H9 (cell line): ENCODE results near the gene DLG2. TPM values are rescaled to one million over a fixed set of nuclear protein-coding genes. Genes with fewer than 3 reads are reported as not detected.

Source experiments
- DNase-seq: peaks from one replicate; pipeline ENCODE4 v3.0.0-alpha.2; 2017
- H2AFZ ChIP-seq: one replicate; pipeline ENCODE4 v1.6.1; 2013; ENCODE audit warnings: mild to moderate bottlenecking, low read length, control low read depth, moderate library complexity
- H2AK5ac ChIP-seq: 2 replicates; pipeline ENCODE4 v1.6.1; 2013; ENCODE audit warnings: low read length, control low read depth, mixed read lengths; ENCODE audit not compliant: insufficient read length
- H2BK120ac ChIP-seq: one replicate; pipeline ENCODE4 v1.6.1; 2013; ENCODE audit warnings: low read depth, mild to moderate bottlenecking, low read length, control low read depth, inconsistent platforms; ENCODE audit not compliant: poor library complexity, severe bottlenecking
- H2BK12ac ChIP-seq: 2 replicates; pipeline ENCODE4 v1.6.1; 2013; ENCODE audit warnings: low read length, control low read depth, mixed read lengths, low read depth; ENCODE audit not compliant: insufficient read length
- H2BK15ac ChIP-seq: 2 replicates; pipeline ENCODE4 v1.6.1; 2013; ENCODE audit warnings: low read depth, low read length, control low read depth
- H2BK20ac ChIP-seq: one replicate; pipeline ENCODE4 v1.6.1; 2013; ENCODE audit warnings: low read depth, mild to moderate bottlenecking, low read length, control low read depth, inconsistent platforms; ENCODE audit not compliant: poor library complexity, severe bottlenecking
- H2BK5ac ChIP-seq: 2 replicates; pipeline ENCODE4 v1.6.1; 2013; ENCODE audit warnings: low read length, control low read depth, mixed read lengths; ENCODE audit not compliant: insufficient read length
- H3K14ac ChIP-seq: 2 replicates; pipeline ENCODE4 v1.6.1; 2013; ENCODE audit warnings: low read length, control low read depth; ENCODE audit not compliant: insufficient read depth
- H3K18ac ChIP-seq: 2 replicates; pipeline ENCODE4 v1.6.1; 2013; ENCODE audit warnings: low read depth, mild to moderate bottlenecking, mixed read lengths, low read length, control low read depth; ENCODE audit not compliant: insufficient read length
- H3K23ac ChIP-seq: 2 replicates; pipeline ENCODE4 v1.6.1; 2013; ENCODE audit warnings: low read length, control low read depth, mixed read lengths, low read depth; ENCODE audit not compliant: insufficient read length
- H3K23me2 ChIP-seq: 2 replicates; pipeline ENCODE4 v1.6.1; 2013; ENCODE audit warnings: low read depth, mild to moderate bottlenecking, mixed read lengths, low read length, control low read depth; ENCODE audit not compliant: insufficient read length, poor library complexity, severe bottlenecking
- H3K27ac ChIP-seq: 2 replicates; pipeline ENCODE4 v1.5.1; 2013; ENCODE audit warnings: low read length, control low read depth, mixed read lengths, low read depth; ENCODE audit not compliant: insufficient read length
- H3K27me3 ChIP-seq: 2 replicates; pipeline ENCODE4 v1.6.1; 2013; ENCODE audit warnings: low read length, control low read depth, inconsistent platforms; ENCODE audit not compliant: insufficient read depth
- H3K4ac ChIP-seq: 2 replicates; pipeline ENCODE4 v1.6.1; 2013; ENCODE audit warnings: low read depth, mild to moderate bottlenecking, control low read depth, inconsistent platforms, low read length, moderate library complexity
- H3K4me1 ChIP-seq: 2 replicates; pipeline ENCODE4 v1.6.1; 2013; ENCODE audit warnings: low read length, control low read depth, inconsistent platforms; ENCODE audit not compliant: insufficient read depth
- H3K4me2 ChIP-seq: 2 replicates; pipeline ENCODE4 v1.6.1; 2013; ENCODE audit warnings: low read length, control low read depth, mixed read lengths; ENCODE audit not compliant: insufficient read length, insufficient read depth
- H3K56ac ChIP-seq: 2 replicates; pipeline ENCODE4 v1.6.1; 2013; ENCODE audit warnings: low read depth, mild to moderate bottlenecking, mixed read lengths, low read length, control low read depth; ENCODE audit not compliant: insufficient read length
- H3K79me1 ChIP-seq: 2 replicates; pipeline ENCODE4 v1.6.1; 2013; ENCODE audit warnings: low read depth, mild to moderate bottlenecking, moderate library complexity, low read length, control low read depth, inconsistent platforms; ENCODE audit not compliant: insufficient read depth, poor library complexity, severe bottlenecking
- H3K79me2 ChIP-seq: 2 replicates; pipeline ENCODE4 v1.6.1; 2013; ENCODE audit warnings: low read length, control low read depth, inconsistent platforms; ENCODE audit not compliant: insufficient read depth
- H3K9ac ChIP-seq: 2 replicates; pipeline ENCODE4 v1.6.1; 2013; ENCODE audit warnings: low read length, control low read depth, mixed read lengths; ENCODE audit not compliant: insufficient read length; ENCODE audit errors: extremely low read depth
- H3K9me3 ChIP-seq: one replicate; pipeline ENCODE4 v1.6.1; 2013; ENCODE audit warnings: low read depth, low read length, inconsistent platforms; ENCODE audit not compliant: control insufficient read depth
- H3T11ph ChIP-seq: one replicate; pipeline ENCODE4 v1.6.1; 2013; ENCODE audit warnings: mild to moderate bottlenecking, low read length, control low read depth, inconsistent platforms
- H4K20me1 ChIP-seq: one replicate; pipeline ENCODE4 v1.6.1; 2013; ENCODE audit not compliant: control insufficient read depth, insufficient read length, insufficient read depth
- H4K5ac ChIP-seq: 2 replicates; pipeline ENCODE4 v1.6.1; 2013; ENCODE audit warnings: low read depth, mild to moderate bottlenecking, mixed read lengths, low read length, control low read depth; ENCODE audit not compliant: insufficient read length
- H4K8ac ChIP-seq: replicated peaks from 2 replicates; pipeline ENCODE4 v1.6.1; 2013; ENCODE audit warnings: low read length, control low read depth, mixed read lengths, low read depth; ENCODE audit not compliant: insufficient read length
- H4K91ac ChIP-seq: 2 replicates; pipeline ENCODE4 v1.6.1; 2013; ENCODE audit warnings: low read depth, mild to moderate bottlenecking, moderate library complexity, mixed read lengths, low read length, control low read depth; ENCODE audit not compliant: insufficient read length
- H3K27ac Mint-ChIP-seq, 3 experiments: 2 replicates in 2 of 3; 3 replicates in 1 of 3; pipeline ENCODE4 v1.8.0; 2020 to 2021; ENCODE audit warnings: mixed read lengths in 3 of 3, mild to moderate bottlenecking in 1 of 3, moderate library complexity in 1 of 3
- H3K27me3 Mint-ChIP-seq: 2 replicates; pipeline ENCODE4 v1.8.0; 2021; ENCODE audit warnings: low read depth, mild to moderate bottlenecking, moderate library complexity, mixed read lengths
- H3K36me3 Mint-ChIP-seq, 3 experiments: 2 replicates in 2 of 3; 3 replicates in 1 of 3; pipeline ENCODE4 v1.8.0; 2020 to 2021; ENCODE audit warnings: low read depth in 3 of 3, mixed read lengths in 3 of 3; ENCODE audit not compliant: insufficient read depth in 1 of 3
- H3K4me1 Mint-ChIP-seq, 2 experiments: 2 replicates each; pipeline ENCODE4 v1.8.0; 2020; ENCODE audit warnings: mixed read lengths in 2 of 2
- H3K4me3 Mint-ChIP-seq, 2 experiments: 2 replicates in 1 of 2; 3 replicates in 1 of 2; pipeline ENCODE4 v1.8.0; 2020 to 2021; ENCODE audit warnings: mild to moderate bottlenecking in 2 of 2, mixed read lengths in 2 of 2, moderate library complexity in 1 of 2
- H3K9me3 Mint-ChIP-seq, 2 experiments: 2 replicates in 1 of 2; 3 replicates in 1 of 2; pipeline ENCODE4 v1.8.0; 2020; ENCODE audit warnings: mild to moderate bottlenecking in 2 of 2, mixed read lengths in 2 of 2, moderate library complexity in 1 of 2
- total RNA-seq: library from RNA; stranded (reverse); gene quantifications from 2 replicates; pipeline ENCODE4 v1.2.1, GENCODE V29; 2021
- TF ChIP-seq, protein P1 (sequence below): fragments of 200-600 bp; sonication (generic); conservative IDR thresholded peaks from 3 replicates; pipeline ENCODE4 v1.8.0; 2021; ENCODE audit warnings: antibody characterized with exemption, mild to moderate bottlenecking

Gene DLG2
- total RNA-seq, 1 experiment from 2014 or later = 8.0 TPM

DNA sequence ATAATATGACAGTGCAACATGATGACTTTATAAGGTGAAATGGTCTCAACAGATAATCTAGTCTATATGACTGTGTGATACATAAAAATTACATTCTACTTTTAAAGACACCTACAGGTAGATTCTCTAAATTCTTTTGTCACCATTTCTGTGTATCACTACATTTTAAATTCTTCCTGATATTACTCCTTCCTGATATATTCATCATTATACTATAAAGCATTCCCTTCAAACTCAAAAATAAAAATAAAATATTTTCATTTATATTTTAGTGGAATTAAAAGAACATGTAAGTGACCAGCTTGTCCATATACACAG lies 1062.3 kb downstream of the DLG2 start:
- no peak overlapping the region for H3K23ac ChIP-seq
- H3K4ac ChIP-seq = no peak overlapping the region
- H3K9ac ChIP-seq = no peak overlapping the region
- H3K4me2 ChIP-seq = no peak overlapping the region
- H3K27me3 Mint-ChIP-seq = no peaks in the 10 kb centered on the region
- no peaks in the 10 kb centered on the region for H3K4me1 ChIP-seq
- H4K8ac ChIP-seq = no peak overlapping the region
- H3K79me1 ChIP-seq = no peaks in the 10 kb centered on the region
- H3K18ac ChIP-seq = no peak overlapping the region
- no peaks in the 10 kb centered on the region for H3K27me3 ChIP-seq
- H2AFZ ChIP-seq = no peak overlapping the region
- no peak overlapping the region for H3K56ac ChIP-seq
- H3K36me3 Mint-ChIP-seq = no peaks in the 10 kb centered on the region
- H3K9me3 Mint-ChIP-seq = no peaks in the 10 kb centered on the region
- no peak overlapping the region for H2BK20ac ChIP-seq
- H3K23me2 ChIP-seq = no peaks in the 10 kb centered on the region
- no peak for DNase-seq
- H4K20me1 ChIP-seq = no peaks in the 10 kb centered on the region
- H3K4me1 Mint-ChIP-seq = peaks cover 5 to 8% of the 10 kb centered on the region in 2 experiments; a peak in 3 of 4 replicates
- no peaks in the 10 kb centered on the region for H3K9me3 ChIP-seq
- H2BK15ac ChIP-seq = no peak overlapping the region
- no peak overlapping the region for H3K4me3 Mint-ChIP-seq
- no peak overlapping the region for H3T11ph ChIP-seq
- TF ChIP-seq, protein P1, sequence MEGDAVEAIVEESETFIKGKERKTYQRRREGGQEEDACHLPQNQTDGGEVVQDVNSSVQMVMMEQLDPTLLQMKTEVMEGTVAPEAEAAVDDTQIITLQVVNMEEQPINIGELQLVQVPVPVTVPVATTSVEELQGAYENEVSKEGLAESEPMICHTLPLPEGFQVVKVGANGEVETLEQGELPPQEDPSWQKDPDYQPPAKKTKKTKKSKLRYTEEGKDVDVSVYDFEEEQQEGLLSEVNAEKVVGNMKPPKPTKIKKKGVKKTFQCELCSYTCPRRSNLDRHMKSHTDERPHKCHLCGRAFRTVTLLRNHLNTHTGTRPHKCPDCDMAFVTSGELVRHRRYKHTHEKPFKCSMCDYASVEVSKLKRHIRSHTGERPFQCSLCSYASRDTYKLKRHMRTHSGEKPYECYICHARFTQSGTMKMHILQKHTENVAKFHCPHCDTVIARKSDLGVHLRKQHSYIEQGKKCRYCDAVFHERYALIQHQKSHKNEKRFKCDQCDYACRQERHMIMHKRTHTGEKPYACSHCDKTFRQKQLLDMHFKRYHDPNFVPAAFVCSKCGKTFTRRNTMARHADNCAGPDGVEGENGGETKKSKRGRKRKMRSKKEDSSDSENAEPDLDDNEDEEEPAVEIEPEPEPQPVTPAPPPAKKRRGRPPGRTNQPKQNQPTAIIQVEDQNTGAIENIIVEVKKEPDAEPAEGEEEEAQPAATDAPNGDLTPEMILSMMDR = peak; percentile 10; the same call in 1 of the 3 replicates
- H2BK12ac ChIP-seq = no peak overlapping the region
- no peak overlapping the region for H3K27ac ChIP-seq
- H2AK5ac ChIP-seq = no peak overlapping the region
- H3K27ac Mint-ChIP-seq = no peak overlapping the region
- no peak overlapping the region for H4K5ac ChIP-seq
- H3K79me2 ChIP-seq = no peaks in the 10 kb centered on the region
- H2BK120ac ChIP-seq = no peak overlapping the region
- no peak overlapping the region for H3K14ac ChIP-seq
- H2BK5ac ChIP-seq = no peak overlapping the region
- no peak overlapping the region for H4K91ac ChIP-seq
